GM04504 (cell line): Measurements from ENCODE around the gene AKR1D1.
"Not testable (repeated sequence)": the region's sequence is repeated elsewhere in the genome, so short reads cannot be mapped to it uniquely, and the experiment has no call there.

Source experiments
- DNase-seq: peaks from one replicate; pipeline ENCODE4 v3.0.0-alpha.2; 2012; ENCODE audit warnings: low read depth

Gene AKR1D1

DNA sequence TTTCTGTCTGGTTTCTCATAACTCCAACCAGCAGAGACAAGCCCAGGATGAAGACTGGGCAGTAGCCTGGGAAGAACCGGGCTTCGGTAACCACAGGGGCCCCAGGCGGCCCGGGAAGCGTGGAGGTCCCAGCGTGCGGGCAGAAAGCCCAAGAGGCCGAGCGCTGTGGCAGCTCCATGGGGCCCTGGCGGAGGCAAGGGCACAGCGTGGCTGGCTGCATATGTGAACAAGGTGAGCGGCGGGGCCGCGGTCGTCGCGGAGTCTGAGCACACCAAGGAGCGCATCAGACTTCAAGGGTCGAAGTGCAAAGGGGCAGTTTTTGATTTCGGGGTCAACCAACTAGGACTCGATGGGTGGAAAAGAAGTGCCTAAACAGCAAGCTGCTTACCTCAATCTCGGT is 45.9 kb downstream of the AKR1D1 start:
- no peak for DNase-seq

DNA sequence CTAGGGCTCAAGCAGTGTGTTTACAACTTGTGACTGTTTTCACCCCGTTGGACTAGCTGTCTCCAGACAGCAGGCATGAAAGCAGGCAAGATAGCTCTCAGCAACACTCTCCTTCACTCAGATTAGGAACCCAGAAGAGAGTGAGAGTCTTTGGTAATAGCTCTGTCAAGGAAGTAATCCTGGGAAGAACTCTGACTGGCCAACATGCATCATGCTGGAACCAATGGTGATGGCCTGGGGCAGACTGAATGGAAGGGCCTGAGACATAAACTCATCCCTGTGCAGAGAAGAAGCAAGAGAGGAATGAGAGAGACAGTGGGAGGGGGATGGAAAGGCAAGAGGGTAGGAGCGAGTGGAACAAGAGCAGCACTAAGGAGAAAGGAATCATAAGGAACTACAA is 48.9 kb downstream of the AKR1D1 start:
- DNase-seq, result no peak

DNA sequence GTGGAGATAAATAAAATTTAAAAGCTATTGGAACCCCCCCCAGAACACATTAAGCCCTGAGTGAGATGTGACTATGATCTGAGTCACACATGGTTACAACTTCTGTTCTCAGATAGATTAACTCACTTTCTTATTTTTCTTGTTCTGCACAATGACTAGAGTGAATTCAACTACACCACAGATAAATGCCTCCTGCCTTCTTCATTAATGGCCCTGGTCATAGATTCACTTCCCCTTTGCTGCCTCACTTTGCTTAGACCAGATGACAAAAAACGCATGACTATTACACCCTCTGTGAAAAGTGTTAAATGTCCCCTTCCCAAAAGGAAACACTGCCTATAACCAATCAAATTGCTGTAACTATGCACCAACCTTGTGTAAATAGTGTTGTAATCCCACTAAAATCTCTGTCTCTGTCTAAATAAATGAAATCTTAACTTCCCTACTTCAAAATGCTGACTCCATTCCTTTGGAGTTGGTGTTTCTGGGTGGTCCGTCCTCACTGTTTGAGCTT is 49.4 kb downstream of the AKR1D1 start:
- DNase-seq, result no peak

DNA sequence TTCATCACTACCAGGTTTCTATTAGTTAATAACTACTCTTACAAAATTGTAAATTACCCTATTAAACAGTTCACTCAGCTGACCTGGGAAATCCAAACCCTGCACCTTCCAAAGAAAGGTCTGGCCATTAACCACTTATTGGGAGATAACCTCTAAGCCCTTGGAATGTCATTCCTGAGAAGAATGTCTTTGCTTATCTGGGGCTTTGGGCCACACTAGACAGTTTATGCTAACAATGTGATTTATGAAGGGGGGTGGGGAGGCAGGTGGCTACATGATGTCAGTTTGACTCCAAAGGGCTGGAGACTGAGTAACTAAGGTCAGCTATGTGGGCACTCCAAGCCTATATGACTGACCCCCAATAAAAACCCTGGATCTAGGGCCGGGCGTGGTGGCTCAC is 50.7 kb downstream of the AKR1D1 start:
- DNase-seq, result no peak

DNA sequence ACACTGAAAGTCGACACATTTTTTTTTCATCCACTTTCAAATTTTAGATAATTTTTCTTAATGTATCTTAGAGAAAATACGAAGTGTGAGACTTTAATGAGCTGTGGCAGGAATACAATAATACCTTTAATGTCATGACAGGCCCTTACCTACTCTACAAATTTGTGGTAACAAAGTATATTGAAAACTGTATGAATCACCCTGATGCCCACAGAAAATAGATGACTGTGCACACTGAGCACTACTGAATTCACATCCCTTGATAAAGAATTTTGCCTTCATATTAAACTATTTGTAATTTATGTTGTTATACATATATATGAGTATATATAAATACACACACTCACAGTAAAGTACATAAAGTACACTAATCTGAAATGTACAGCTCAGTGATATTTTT is 51.7 kb downstream of the AKR1D1 start:
- no peak for DNase-seq

DNA sequence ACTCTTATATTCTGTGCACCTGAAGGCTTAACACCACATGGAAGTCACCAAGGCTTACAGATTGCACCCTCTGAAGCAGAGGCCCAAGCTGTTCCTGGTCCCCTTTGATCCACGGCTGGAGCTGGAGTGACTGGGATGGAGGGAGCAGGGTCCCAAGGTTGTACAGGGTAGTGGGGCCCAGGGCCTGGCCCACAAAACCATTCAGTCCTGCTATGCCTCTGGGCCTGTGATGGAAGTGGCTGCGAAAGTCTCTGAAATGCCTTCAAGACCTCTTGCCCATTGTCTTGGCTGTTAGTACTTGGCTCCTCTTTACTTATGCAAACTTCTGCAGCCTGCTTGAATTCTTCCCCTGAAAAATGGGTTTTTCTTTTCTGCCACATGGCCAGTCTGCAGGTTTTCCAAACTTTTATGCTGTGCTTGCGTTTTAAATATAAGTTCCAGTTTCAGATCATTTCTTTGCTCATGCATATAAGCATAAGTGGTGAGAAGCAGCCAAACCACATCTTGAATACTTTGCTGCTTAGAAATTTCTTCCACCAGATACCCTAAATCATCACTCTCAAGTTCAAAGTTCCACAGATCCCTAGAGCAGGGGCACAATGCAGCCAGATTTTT is 53.4 kb downstream of the AKR1D1 start:
- no peak for DNase-seq

DNA sequence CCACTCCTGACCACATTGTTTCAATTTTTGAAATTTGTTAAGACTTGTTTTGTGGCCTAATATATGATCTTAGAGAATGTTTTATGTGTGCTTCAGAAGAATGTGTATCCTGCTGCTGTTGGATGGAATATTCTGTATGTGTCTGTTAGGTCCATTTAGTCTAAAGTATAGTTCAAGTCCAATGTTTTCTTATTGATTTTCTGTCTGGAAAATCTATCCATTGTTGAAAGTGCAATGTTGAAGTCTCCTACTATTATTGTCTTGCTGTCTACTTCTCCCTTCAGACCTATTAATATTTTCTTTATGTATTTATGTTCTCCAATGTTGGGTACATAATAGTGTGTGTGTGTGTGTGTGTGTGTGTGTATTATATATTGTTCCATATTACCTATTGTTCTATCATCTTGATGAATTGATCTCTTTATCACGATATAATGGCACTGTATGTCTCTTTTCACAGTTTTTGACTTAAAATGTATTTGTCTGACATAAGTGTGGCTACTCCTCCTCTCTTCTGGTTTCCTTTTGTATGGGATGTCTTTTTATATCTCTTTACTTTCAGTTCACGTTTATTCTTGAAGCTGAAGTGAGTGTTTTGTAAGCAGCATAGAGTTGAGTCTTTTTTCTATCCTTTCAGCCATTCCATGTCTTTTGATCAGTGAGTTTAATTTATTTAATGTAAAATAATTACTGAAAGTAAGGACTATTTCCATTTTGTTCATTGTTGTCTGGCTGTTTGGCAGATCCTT is 61.3 kb downstream of the AKR1D1 start:
- no peak for DNase-seq

DNA sequence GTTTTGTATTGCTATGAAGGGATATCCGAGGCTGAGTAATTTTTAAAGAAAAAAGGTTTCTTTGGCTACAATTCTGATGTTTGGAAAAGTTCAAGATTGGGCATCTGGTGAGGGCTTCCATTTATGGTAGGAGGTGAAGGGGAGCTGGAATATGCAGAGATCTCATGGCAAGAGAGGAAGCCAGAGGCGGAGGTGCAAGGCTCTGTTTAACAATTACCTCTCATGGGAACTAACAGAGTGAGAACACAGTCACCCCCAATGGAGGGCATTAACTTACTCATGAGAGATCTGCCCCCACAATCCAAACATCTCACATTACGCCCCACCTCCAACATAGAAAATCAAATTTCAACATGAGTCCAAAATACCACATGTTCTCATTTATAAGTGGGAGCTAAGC is 62.0 kb downstream of the AKR1D1 start:
- DNase-seq, result no peak

DNA sequence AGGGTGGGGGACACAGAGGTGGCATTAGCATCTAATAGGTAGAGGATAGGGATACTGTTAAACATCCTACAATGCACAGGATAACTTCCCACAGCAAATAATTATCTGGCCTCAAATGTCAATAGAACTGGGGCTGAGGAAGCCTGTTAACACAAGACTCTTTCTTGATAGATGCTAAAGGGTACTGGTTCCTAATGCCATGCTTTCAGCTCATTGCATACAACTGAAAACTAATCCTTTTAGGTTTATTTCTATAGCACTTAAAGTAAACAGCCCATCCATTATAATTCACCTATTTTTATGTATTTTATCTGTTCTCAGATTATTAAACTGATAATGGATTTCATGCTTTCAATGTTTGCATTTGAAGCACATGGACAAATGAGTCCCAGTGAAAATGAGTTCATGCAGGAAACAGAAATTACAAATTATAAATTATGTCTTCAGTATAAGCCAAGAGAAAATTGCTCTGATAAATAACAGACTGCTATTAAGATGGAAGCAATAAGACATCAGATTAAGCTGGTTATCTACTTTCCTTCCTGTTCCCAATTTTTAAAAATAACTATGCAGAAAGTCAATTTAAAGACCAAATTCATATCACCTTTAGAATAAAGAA is 66.4 kb downstream of the AKR1D1 start:
- DNase-seq, result no peak

DNA sequence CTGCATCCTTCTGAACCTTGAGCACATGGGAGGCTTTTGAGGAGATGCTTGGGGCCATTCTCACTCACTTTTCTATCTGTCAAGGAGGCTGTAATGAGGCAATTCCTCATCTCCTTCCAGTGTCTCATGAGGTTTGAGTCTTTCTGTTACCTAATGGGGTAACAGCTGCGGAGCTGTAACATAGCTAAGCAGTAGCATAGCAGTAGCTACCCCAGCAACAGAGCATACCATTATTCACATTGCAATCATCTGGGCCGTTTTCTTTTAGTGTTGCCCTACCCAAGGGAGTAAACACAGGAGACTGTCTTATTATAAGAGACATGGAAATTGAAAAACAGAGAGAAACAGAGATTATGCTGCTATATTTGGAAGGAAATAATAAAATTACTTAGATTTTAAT is 68.7 kb downstream of the AKR1D1 start:
- no peak for DNase-seq

DNA sequence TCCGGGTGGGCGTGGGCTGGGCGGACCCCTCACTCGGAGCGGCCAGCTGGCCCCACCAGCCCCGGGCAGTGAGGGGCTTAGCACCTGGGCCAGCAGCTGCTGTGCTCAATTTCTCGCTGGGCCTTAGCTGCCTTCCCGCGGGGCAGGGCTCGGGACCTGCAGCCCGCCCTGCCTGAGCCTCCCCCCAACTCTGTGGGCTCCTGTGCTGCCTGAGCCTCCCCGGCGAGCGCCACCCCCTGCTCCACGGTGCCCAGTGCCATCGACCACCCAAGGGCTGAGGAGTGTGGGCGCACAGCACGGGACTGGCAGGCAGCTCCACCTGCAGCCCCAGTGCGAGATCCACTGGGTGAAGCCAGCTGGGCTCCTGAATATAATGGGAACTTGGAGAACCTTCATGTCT is 70.0 kb downstream of the AKR1D1 start:
- DNase-seq, result not testable (repeated sequence)

DNA sequence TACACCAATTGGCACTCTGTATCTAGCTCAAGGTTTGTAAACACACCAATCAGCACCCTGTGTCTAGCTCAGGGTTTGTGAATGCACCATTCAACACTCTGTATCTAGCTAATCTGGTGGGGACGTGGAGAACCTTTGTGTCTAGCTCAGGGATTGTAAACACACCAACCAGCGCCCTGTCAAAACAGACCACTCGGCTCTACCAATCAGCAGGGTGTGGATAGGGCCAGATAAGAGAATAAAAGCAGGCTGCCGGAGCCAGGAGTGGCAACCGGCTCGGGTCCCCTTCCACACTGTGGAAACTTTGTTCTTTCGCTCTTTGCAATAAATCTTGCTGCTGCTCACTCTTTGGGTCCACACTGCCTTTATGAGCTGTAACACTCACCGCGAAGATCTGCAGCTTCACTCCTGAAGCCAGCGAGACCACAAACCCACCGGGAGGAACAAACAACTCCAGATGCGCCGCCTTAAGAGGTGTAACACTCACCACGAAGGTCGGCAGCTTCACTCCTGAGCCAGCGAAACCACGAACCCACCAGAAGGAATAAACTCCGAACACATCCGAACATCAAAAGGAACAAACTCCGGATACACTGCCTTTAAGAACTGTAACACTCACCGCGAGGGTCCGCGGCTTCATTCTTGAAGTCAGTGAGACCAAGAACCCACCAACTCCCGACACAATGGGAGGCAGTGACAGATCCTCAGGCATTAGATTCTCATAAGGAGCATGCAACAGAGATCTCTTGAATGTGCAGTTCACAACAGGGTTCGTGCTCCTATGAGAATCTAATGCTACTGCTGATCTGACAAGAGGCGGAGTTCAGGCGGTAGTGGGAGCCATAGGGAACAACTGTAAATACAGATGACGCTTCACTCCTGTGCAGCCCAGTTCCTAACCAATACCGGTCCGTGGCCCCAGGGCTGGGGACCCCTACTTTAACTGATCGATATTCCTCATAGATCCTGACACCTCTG is 70.8 kb downstream of the AKR1D1 start:
- not testable (repeated sequence) for DNase-seq

DNA sequence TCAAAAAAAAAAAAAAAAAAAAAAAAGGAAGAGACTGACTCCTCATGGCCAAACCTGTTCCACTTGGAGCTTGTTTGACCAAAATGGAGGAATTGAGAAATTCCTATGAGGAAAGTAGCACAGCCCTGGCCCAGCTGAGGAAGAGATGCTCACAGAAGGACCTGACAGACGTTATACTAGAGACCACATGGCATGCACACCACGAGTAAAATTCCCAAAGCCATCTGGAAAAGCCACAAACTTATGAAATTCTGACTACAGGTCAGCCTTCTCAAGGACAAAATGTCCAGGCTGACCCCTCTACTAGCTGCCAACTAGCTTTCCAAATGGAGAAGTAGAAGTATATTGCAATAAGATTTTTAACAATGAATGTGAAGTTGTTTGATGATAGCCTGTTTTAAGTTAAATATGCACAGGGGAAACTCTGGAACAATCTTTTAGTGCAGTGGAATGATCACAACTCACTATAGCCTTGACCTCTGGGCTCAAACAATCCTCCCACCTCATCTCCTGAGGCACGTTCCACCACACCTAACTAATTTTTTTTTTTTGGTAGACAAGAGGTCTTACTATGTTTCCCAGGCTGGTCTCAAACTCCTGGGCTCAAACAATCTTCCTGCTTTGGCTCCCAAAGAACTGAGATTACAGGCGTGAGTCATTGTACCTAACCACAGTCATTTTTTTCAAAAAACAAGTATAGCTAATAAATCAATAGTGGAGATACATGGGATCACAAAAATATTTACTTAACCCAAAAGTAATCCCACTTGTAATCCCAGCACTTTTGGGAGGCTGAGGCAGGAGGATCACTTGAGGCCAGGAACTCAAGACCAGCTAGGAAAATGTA is 75.7 kb downstream of the AKR1D1 start:
- DNase-seq, result no peak

DNA sequence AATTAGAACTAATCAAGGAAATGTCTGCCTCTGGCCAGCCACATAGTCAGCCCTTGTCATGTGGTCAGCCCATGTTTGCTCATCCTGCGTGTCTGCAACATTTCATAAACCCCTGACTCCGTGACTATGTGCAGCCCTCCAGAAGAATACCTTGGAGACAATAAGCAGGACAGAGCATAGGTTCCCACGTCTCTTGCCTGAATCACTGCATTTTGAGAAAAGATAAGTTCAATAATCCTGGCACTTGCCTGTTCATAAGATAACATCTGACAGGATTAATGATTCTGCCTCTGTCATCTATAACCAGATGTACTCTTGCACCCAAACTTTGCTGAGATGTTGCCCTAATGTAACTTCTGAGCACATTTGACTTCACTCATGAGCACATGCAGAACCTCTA is 78.4 kb downstream of the AKR1D1 start:
- DNase-seq, result no peak

DNA sequence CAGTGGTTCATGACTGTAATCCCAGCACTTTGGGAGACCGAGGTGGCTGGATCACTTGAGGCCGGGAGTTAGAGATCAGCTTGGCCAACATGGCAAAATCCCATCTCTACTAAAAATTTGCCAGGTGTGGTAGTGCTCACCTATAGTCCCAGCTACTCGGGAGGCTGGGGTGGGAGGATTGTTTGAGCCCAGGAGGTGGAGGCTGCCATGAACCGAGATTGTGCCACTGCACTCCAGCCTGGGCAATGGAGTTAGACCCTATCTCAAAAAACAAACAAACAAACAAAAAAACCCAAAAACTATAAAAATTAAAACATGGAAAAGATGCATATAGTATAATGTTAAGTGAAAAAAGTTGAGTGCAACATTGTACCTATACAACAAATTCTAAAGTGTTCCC is 81.4 kb downstream of the AKR1D1 start:
- no peak for DNase-seq

DNA sequence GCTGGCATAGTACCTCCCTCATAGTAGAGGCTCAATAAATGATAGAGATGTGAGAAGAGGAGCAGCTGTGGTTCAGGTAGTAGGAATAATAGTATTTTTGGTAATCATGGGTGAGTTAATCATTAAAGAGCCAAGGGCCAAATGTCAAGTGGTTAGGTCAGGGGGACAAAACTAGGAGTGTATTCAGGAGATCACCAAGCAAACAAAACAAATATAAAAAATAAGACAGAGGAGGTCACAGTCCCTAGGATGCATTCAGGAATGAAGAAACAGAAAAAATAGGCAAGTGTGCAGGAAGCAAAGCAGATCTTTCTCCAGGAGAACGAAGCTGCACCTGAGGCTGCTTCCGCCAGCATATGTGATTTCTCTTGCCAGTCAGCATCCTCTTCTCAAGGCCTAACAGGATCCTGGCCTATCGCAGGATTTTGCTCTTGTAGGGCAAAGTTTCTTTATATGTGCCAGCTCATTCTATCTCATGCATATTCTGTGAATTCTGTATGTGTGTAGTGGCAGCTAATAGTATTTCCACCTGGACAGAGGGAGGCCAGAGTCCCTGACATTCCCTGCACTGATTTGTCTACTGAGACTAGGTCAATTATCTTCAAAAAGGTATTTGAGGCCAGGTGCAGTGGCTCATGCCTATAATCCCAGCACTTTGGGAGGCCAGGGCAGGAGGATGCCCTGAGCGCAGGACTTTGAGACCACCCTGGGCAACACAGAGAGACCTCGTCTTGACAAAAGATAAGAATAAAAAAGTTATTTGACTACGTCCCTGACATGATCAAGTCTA is 82.7 kb downstream of the AKR1D1 start:
- no peak for DNase-seq

DNA sequence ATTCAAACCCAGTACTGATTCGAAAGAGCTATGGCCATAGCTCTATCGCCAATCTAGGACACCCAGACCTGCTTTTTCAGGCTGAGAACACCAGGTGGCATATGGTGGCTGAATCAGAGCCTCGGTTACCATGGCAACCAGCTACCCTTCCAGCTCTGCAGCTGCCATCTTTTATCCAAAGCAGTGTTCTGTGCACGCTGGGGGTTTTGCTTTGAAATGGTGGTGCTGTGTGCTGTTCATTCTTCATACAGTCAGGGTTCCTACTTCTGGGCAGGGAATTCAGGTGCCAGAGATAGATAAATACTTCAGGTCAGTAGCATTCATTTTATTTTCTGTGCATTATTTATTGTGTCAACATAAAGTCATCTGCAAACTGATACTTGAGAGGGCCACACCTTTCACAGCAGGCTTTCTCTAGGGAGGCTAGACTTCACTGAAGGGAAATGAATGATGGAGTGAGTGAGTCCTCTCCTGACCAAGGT is 85.4 kb downstream of the AKR1D1 start:
- peak; percentile 64 for DNase-seq

DNA sequence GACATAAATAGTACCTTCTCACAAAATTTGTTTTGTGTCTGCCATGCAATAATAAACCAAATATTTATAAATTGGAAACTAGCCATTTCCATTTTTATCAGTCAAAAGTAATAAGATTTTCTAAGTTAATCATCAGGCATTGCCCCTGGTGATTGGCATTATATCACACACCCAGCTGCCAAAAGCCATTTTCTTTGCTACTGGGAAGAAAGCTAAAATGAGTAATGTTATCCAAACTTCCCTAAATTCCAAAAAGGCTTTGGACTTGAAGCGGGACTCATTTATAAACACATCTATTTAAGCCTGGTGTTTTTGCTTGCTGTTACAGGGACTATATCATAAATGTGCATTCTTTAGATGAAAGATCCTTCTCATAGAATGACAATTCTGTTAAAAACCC is 86.0 kb downstream of the AKR1D1 start:
- DNase-seq, result no peak

DNA sequence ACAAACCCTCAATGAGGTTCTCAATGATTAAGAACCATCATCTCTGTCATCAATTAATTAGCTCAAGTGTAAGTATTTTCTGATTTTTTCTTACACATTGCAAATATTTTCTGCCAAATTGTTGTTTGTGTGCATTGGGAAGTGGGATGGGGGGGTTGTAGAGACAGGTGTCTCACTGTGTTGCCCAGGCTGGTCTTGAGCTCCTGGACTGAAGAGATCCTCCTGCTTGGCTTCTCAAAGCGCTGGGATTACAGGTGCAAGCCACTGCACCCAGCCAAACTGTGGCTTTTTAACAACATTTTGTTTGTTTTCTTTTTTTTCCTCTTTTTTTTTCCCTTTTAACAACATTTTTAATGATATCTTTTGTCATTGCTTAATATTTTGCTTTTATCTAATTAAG is 87.5 kb downstream of the AKR1D1 start:
- DNase-seq, result no peak

DNA sequence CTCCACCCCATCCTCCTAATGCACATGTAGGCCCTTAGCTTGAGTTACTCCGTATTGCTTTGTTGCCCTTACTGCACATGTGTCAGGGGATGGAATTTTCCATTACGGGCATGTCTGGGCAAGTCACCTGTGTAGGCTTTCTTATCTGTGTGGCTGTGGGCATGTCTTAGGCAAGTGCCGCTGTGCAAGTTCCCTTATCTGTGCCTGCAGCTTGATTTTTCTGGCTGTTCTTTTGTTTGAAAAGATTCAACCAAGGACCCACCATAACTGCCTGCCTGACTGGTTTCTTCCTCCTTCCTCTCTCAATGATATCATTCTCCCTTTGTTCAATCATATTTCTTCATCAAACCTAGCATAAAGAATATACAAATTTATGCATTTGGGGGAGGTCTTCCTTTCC is 88.5 kb downstream of the AKR1D1 start:
- no peak for DNase-seq
